CD4-positive, alpha-beta T cell (primary cell): Measurements from ENCODE around the gene CNKSR3. TPM values are rescaled to one million over a fixed set of nuclear protein-coding genes. Genes with fewer than 3 reads are reported as not detected.

Experiments used
- ATAC-seq: fragments of 200-7000 bp; cut with Tn5 transposase; one replicate; pipeline ENCODE4 v1.10.0; 2022; ENCODE audit warnings: mild to moderate bottlenecking; ENCODE audit not compliant: poor library complexity
- CTCF ChIA-PET: fragments of 350-600 bp; sonication (Branson Sonifier 250); formaldehyde crosslinking; loops from one replicate; lab custom pipeline; 2021; ENCODE audit warnings: antibody characterized with exemption, inconsistent platforms; lab: Charles Lee
- POLR2A ChIA-PET: fragments of 350-600 bp; sonication (Branson Sonifier 250); formaldehyde crosslinking; loops from one replicate; lab custom pipeline; 2021; ENCODE audit warnings: antibody characterized with exemption, inconsistent platforms; lab: Charles Lee
- DNase-seq, 14 experiments: peaks; one replicate each; pipeline ENCODE4 v3.0.0-alpha.2; 2013 to 2020; ENCODE audit warnings: mixed read lengths in 2 of 14
- H3K27ac ChIP-seq, 2 donors: one replicate each; pipeline versions ENCODE4 v1.5.1 to v1.7.0; 2013; ENCODE audit warnings: low read length in 2 of 2, low read depth in 1 of 2, mild to moderate bottlenecking in 1 of 2
- H3K27me3 ChIP-seq, 2 experiments: 1 replicate in 1 of 2; 2 replicates in 1 of 2; pipeline versions ENCODE4 v1.6.1 to v1.7.0; 2013; ENCODE audit warnings: low read length in 2 of 2, control low read depth in 1 of 2, mild to moderate bottlenecking in 1 of 2, moderate library complexity in 1 of 2; ENCODE audit not compliant: insufficient read depth in 2 of 2, control insufficient read depth in 1 of 2
- H3K36me3 ChIP-seq: one replicate; pipeline ENCODE4 v1.6.1; 2013; ENCODE audit warnings: low read length, control low read depth; ENCODE audit not compliant: insufficient read depth
- H3K4me1 ChIP-seq: one replicate; pipeline ENCODE4 v1.6.1; 2013; ENCODE audit warnings: low read length, control low read depth; ENCODE audit not compliant: insufficient read depth
- H3K4me3 ChIP-seq: one replicate; pipeline ENCODE4 v1.5.1; 2013; ENCODE audit warnings: mild to moderate bottlenecking, low read length, moderate library complexity
- H3K9me3 ChIP-seq, 2 experiments: 1 replicate in 1 of 2; 2 replicates in 1 of 2; pipeline versions ENCODE4 v1.6.1 to v1.7.0; 2013; ENCODE audit warnings: low read length in 2 of 2, mild to moderate bottlenecking in 2 of 2, control low read depth in 1 of 2, moderate library complexity in 1 of 2; ENCODE audit not compliant: control insufficient read depth in 1 of 2, insufficient read depth in 1 of 2
- H3K27ac Mint-ChIP-seq: one replicate; pipeline ENCODE4 v1.8.0; 2020; ENCODE audit warnings: mixed read lengths
- H3K27me3 Mint-ChIP-seq: one replicate; pipeline ENCODE4 v1.8.0; 2021; ENCODE audit warnings: mixed read lengths
- H3K36me3 Mint-ChIP-seq: one replicate; pipeline ENCODE4 v1.8.0; 2021; ENCODE audit warnings: low read depth, mixed read lengths
- H3K4me1 Mint-ChIP-seq: one replicate; pipeline ENCODE4 v1.8.0; 2021; ENCODE audit warnings: low read depth, mixed read lengths
- H3K4me3 Mint-ChIP-seq: one replicate; pipeline ENCODE4 v1.8.0; 2020; ENCODE audit warnings: mild to moderate bottlenecking, mixed read lengths
- H3K9me3 Mint-ChIP-seq: one replicate; pipeline ENCODE4 v1.8.0; 2020; ENCODE audit warnings: mixed read lengths
- intact Hi-C, 2 experiments: fragments of 100-400 bp; cut with DNase I in 1 of 2; cut with micrococcal nuclease in 1 of 2; formaldehyde crosslinking; loops; one replicate each; pipeline versions ENCODE4 v1.15.1 to v1.9.0; 2023 to 2025; cut with DNase I, micrococcal nuclease
- total RNA-seq, 174 experiments: library from RNA in 2 of 174; stranded (reverse) in 2 of 174; gene quantifications; one replicate each; pipeline ENCODE4 v1.2.3 and lab custom pipeline; 2021 to 2026
- TF ChIP-seq, protein P1 (sequence below): fragments of 200-600 bp; IDR thresholded peaks from one replicate; pipeline ENCODE4 v1.8.0; 2022; ENCODE audit warnings: antibody characterized with exemption, mild to moderate bottlenecking

Gene CNKSR3
- total RNA-seq, 2 experiments from 2014 or later = 0.14 TPM; not detected in 1

DNA sequence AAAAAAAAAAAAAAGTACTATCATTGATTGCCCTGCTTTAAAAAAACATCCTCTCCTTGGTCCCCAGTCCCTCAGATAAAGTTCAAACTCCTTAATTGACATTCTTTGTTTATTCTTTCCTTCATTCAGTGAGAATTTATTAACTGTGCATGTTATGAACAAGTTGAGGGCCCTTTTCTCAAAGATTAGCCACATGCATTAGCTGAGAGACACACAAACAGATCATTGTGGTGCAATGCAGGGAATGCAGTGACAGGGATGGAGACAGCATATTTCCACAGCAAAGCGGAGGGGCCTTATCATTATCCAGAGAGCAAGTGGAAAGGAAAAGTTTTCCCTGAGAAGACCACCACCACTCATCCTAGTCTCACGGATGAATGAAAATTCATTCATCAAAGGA, 132.0 kb downstream of the CNKSR3 start:
- Mint-ChIP-seq H3K36me3 (no peaks in the 10 kb centered on the region), H3K27ac (no peak overlapping the region), H3K9me3 (peaks cover 3% of the 10 kb centered on the region), H3K4me3 (no peak overlapping the region), H3K27me3 (no peaks in the 10 kb centered on the region), H3K4me1 (no peaks in the 10 kb centered on the region)
- CTCF ChIA-PET = no interaction called here
- Histone ChIP-seq H3K9me3 (peaks cover 3% of the 10 kb centered on the region in 2 experiments), H3K27ac (no peak overlapping the region), H3K36me3 (no peaks in the 10 kb centered on the region), H3K4me3 (no peak overlapping the region), H3K27me3 (no peaks in the 10 kb centered on the region), H3K4me1 (no peaks in the 10 kb centered on the region)
- POLR2A ChIA-PET = no interaction called here
- no peak for ATAC-seq
- intact Hi-C loops = no loop called here
- TF ChIP-seq, protein P1, sequence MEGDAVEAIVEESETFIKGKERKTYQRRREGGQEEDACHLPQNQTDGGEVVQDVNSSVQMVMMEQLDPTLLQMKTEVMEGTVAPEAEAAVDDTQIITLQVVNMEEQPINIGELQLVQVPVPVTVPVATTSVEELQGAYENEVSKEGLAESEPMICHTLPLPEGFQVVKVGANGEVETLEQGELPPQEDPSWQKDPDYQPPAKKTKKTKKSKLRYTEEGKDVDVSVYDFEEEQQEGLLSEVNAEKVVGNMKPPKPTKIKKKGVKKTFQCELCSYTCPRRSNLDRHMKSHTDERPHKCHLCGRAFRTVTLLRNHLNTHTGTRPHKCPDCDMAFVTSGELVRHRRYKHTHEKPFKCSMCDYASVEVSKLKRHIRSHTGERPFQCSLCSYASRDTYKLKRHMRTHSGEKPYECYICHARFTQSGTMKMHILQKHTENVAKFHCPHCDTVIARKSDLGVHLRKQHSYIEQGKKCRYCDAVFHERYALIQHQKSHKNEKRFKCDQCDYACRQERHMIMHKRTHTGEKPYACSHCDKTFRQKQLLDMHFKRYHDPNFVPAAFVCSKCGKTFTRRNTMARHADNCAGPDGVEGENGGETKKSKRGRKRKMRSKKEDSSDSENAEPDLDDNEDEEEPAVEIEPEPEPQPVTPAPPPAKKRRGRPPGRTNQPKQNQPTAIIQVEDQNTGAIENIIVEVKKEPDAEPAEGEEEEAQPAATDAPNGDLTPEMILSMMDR = no peak
- DNase-seq = no peak

- Mint-ChIP-seq H3K9me3 (no peaks in the 10 kb centered on the region), H3K4me1 (no peaks in the 10 kb centered on the region), H3K27me3 (no peaks in the 10 kb centered on the region), H3K27ac (no peak overlapping the region), H3K36me3 (no peaks in the 10 kb centered on the region), H3K4me3 (no peak overlapping the region)
- ATAC-seq = no peak
- intact Hi-C loops = no loop called here
- CTCF ChIA-PET = no interaction called here
- no peak for DNase-seq
- H3K4me1 ChIP-seq = no peaks in the 10 kb centered on the region
- no peak overlapping the region for H3K27ac ChIP-seq
- no peaks in the 10 kb centered on the region for H3K36me3 ChIP-seq
- no peak overlapping the region for H3K4me3 ChIP-seq
- H3K9me3 ChIP-seq = no peaks in the 10 kb centered on the region
- POLR2A ChIA-PET = no interaction called here
- no peaks in the 10 kb centered on the region for H3K27me3 ChIP-seq
- TF ChIP-seq, protein P1 = no peak
Measured at GRCh38 chr6:154377726-154378125, 132.8 kb downstream of the CNKSR3 start.

DNA sequence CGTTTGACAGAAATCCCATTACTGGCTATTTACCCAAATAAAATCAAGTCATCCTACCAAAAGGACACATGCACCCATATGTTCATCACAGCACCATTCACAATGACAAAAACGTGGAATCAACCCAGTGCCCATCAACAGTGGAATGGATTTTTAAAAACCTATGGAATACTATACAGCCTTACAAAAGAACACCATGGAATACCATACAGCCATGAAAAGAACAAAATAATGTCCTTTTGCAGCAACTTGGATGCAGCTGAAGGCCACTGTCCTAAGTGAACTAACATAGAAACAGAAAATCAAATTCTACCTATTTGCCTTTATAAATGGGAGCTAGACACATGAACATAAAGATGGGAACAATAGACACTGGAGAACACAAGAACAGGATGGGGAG, 136.5 kb downstream of the CNKSR3 start:
- TF ChIP-seq, protein P1 = no peak
- H3K27me3 ChIP-seq = no peaks in the 10 kb centered on the region
- ChIA-PET POLR2A (no interaction called here), CTCF (no interaction called here)
- DNase-seq (no peak), ATAC-seq (no peak)
- Mint-ChIP-seq H3K4me3 (no peak overlapping the region), H3K4me1 (peaks cover 4% of the 10 kb centered on the region), H3K36me3 (no peaks in the 10 kb centered on the region), H3K27me3 (no peaks in the 10 kb centered on the region), H3K9me3 (no peaks in the 10 kb centered on the region), H3K27ac (no peak overlapping the region)
- H3K27ac ChIP-seq = no peak overlapping the region
- no peaks in the 10 kb centered on the region for H3K36me3 ChIP-seq
- intact Hi-C loops = loop anchor here in 1 of 2 experiments (5.0 kb wide), 1 partner anchor 97 kb away; no protein-coding TSS in a partner anchor
- H3K9me3 ChIP-seq = no peaks in the 10 kb centered on the region
- no peaks in the 10 kb centered on the region for H3K4me1 ChIP-seq
- H3K4me3 ChIP-seq = no peak overlapping the region
